HL-60 (cell line): ENCODE data around the gene ZNF629.

ENCODE experiments used
- DNase-seq, 2 experiments: peaks; one replicate each; pipeline ENCODE4 v3.0.0-alpha.2; 2010 to 2020; ENCODE audit warnings: low read depth in 1 of 2, low spot score in 1 of 2
- H3K27ac ChIP-seq: fragments of 250-450 bp; sonication (Bioruptor Pico); replicated peaks from 2 replicates; pipeline ENCODE4 v1.5.1; 2020; ENCODE audit warnings: mild to moderate bottlenecking, moderate library complexity
- H3K27me3 ChIP-seq: fragments of 250-450 bp; sonication (Bioruptor Pico); 2 replicates; pipeline ENCODE4 v1.5.1; 2021; ENCODE audit warnings: mild to moderate bottlenecking, moderate library complexity; ENCODE audit not compliant: insufficient read depth, poor library complexity, severe bottlenecking
- H3K4me3 ChIP-seq: replicated peaks from 2 replicates; pipeline ENCODE4 v1.5.1; 2011; ENCODE audit warnings: mild to moderate bottlenecking, control low read depth, low read length; ENCODE audit not compliant: insufficient read depth
- CTCF ChIP-seq: IDR thresholded peaks from one replicate; pipeline ENCODE4 v1.5.1; 2011; ENCODE audit warnings: low read length, control low read depth, inconsistent platforms; ENCODE audit not compliant: insufficient read depth
- GABPA ChIP-seq: IDR thresholded peaks from 2 replicates; pipeline ENCODE4 v1.6.1; 2012; ENCODE audit warnings: low read depth
- POLR2AphosphoS5 ChIP-seq: IDR thresholded peaks from 2 replicates; pipeline ENCODE4 v1.6.1; 2012; ENCODE audit warnings: low read depth
- REST ChIP-seq: IDR thresholded peaks from 2 replicates; pipeline ENCODE4 v1.6.1; 2012; ENCODE audit warnings: low read depth; ENCODE audit not compliant: insufficient replicate concordance
- SPI1 ChIP-seq: IDR thresholded peaks from 2 replicates; pipeline ENCODE4 v1.6.1; 2012; ENCODE audit warnings: low read depth, mild to moderate bottlenecking, borderline replicate concordance

ZNF629 gene

DNA sequence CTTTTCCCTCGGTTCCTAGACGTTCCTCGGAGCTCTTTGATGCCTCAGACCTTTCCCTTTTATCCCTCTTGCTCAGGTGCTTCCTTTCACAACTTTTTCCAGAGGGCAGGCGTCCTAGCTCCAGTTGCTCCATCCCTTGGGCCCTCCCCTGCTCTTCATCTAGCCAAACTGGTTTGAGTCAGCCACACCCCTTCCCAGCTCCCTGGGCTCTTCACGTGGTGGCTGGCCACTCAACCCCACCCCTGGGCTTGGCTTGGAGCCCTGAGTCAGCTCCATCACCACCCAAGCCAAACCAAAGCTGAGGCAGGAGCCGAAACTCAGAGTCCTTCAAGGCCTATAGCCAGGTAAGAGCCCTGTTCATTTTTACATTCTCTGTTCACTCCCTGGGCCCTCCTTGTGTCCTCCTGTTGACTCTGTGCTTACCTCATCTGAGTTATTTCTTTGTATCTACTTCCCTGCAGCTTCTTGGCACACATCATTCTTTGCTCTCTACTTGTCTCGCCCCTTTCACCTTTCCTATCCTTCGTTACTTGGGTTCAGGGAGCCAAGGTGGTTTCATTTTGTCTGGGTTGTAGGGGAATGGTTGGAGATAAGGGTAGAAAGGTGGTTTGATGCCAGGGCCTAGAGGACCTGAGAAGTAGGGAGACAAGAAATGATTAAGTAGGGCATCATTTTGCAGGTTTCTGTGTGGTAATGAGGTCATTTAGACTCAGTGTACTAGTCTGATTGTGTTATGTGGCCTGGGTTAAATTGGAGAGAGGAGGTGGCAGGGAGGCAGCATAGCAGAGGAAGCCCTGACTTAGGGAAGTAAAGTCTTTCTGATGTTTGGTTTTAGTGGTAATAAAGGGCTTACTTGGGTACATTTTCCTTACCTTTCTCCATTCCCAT is 46.4 kb downstream of the ZNF629 start:
- Histone ChIP-seq H3K27ac (no peak overlapping the region), H3K4me3 (no peak overlapping the region), H3K27me3 (no peaks in the 10 kb centered on the region)
- TF ChIP-seq POLR2AphosphoS5 (peak; percentile 33; the same call in 1 of the 2 replicates), GABPA (no peak)
- no peak for DNase-seq

GRCh38 chr16:30738984-30739951 is 47.7 kb downstream of the ZNF629 start:
- no peak overlapping the region for H3K27ac ChIP-seq

DNA sequence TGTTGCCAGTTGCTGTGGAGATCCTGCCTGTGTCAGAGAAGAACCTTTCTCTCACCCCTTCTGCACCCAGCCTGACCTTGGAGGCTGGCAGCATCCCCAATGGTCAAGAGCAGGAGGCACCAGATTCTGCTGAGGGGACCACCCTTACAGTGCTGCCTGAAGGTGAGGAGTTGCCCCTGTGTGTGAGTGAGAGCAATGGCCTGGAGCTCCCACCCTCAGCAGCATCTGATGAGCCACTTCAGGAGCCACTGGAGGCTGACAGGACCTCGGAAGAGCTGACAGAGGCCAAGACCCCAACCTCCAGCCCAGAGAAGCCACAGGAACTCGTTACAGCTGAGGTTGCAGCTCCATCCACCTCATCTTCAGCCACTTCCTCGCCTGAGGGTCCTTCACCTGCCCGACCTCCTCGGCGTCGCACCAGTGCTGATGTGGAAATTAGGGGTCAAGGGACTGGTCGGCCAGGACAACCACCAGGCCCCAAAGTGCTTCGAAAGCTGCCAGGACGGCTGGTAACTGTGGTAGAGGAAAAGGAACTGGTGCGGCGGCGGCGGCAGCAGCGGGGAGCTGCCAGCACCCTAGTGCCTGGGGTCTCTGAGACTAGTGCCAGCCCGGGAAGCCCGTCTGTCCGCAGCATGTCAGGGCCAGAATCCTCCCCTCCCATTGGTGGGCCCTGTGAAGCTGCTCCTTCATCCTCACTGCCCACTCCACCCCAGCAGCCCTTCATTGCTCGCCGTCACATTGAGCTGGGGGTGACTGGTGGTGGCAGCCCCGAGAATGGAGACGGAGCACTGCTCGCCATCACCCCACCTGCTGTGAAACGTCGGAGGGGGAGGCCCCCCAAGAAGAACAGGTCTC is 49.0 kb downstream of the ZNF629 start:
- no peak for DNase-seq
- no peaks in the 10 kb centered on the region for H3K27me3 ChIP-seq
- H3K27ac ChIP-seq = no peak overlapping the region
- no peak overlapping the region for H3K4me3 ChIP-seq
- no peak for TF ChIP-seq REST
- no peak for TF ChIP-seq CTCF
- TF ChIP-seq GABPA = no peak
- TF ChIP-seq SPI1 = no peak
- TF ChIP-seq POLR2AphosphoS5 = no peak

More at GRCh38 chr16:30738984-30739951, 47.7 kb downstream of the ZNF629 start:
- no peak for DNase-seq
- Histone ChIP-seq H3K27me3 (no peaks in the 10 kb centered on the region), H3K4me3 (no peak overlapping the region)
- TF ChIP-seq GABPA (no peak), REST (no peak), POLR2AphosphoS5 (no peak; the same call in 1 of the 2 replicates), CTCF (no peak), SPI1 (no peak)
